IMR-90 (cell line): Measurements from ENCODE around the gene MAP3K5. TPM values are rescaled to one million over a fixed set of nuclear protein-coding genes. Genes with fewer than 3 reads are reported as not detected.

Experiments
- ATAC-seq: fragments of 200-7000 bp; cut with Tn5 transposase; 2 replicates; pipeline ENCODE4 v1.9.1; 2020; ENCODE audit warnings: low read depth, mild to moderate bottlenecking, moderate library complexity
- BruUV-seq: library from RNA; stranded (reverse); fragments of 400-500 nt; replicated peaks from 2 replicates; lab custom pipeline; 2021; lab: Mats Ljungman, UMichigan
- CTCF ChIA-PET: fragments of 300-600 bp; formaldehyde crosslinking; extraction: SDS; loops from one replicate; lab custom pipeline; 2021; ENCODE audit warnings: antibody characterized with exemption; lab: Yijun Ruan, JAX
- POLR2A ChIA-PET: fragments of 300-600 bp; sonication (Branson Sonifier 250); formaldehyde crosslinking; loops from one replicate; lab custom pipeline; 2022; ENCODE audit warnings: antibody characterized with exemption; ENCODE audit not compliant: unreplicated experiment; lab: Charles Lee
- DNase-seq: peaks from one replicate; pipeline ENCODE4 v3.0.0; 2013
- H2AFZ ChIP-seq: replicated peaks from 2 replicates; pipeline ENCODE3; 2013; ENCODE audit warnings: low read length, mild to moderate bottlenecking; ENCODE audit not compliant: poor library complexity
- H2AK5ac ChIP-seq: 2 replicates; pipeline ENCODE4 v1.6.1; 2013; ENCODE audit warnings: low read depth, low read length, inconsistent platforms
- H2AK9ac ChIP-seq: replicated peaks from 2 replicates; pipeline ENCODE3; 2013; ENCODE audit warnings: mild to moderate bottlenecking, low read depth, low read length, moderate library complexity; ENCODE audit not compliant: poor library complexity
- H2BK120ac ChIP-seq: 2 replicates; pipeline ENCODE4 v1.6.1; 2013; ENCODE audit warnings: low read depth, low read length, inconsistent platforms
- H2BK15ac ChIP-seq: 3 replicates; pipeline ENCODE4 v1.6.1; 2013; ENCODE audit warnings: low read depth, low read length, inconsistent platforms
- H2BK20ac ChIP-seq: 2 replicates; pipeline ENCODE4 v1.6.1; 2013; ENCODE audit warnings: low read depth, mild to moderate bottlenecking, inconsistent platforms, low read length, moderate library complexity
- H2BK5ac ChIP-seq: 2 replicates; pipeline ENCODE4 v1.6.1; 2013; ENCODE audit warnings: mild to moderate bottlenecking, low read depth, low read length, inconsistent platforms; ENCODE audit not compliant: poor library complexity, severe bottlenecking
- H3K14ac ChIP-seq: replicated peaks from 2 replicates; pipeline ENCODE4 v1.6.1; 2013; ENCODE audit warnings: low read depth, low read length, inconsistent platforms
- H3K18ac ChIP-seq: 2 replicates; pipeline ENCODE4 v1.6.1; 2013; ENCODE audit warnings: low read depth, low read length, control low read depth
- H3K23ac ChIP-seq: 2 replicates; pipeline ENCODE4 v1.6.1; 2013; ENCODE audit warnings: low read depth, low read length, inconsistent platforms
- H3K27ac ChIP-seq: 2 replicates; pipeline ENCODE4 v1.5.1; 2013; ENCODE audit warnings: mild to moderate bottlenecking, control low read depth, low read length; ENCODE audit not compliant: insufficient read depth
- H3K27me3 ChIP-seq: 2 replicates; pipeline ENCODE4 v1.6.1; 2013; ENCODE audit warnings: low read length; ENCODE audit not compliant: control insufficient read depth, insufficient read depth
- H3K36me3 ChIP-seq: 2 replicates; pipeline ENCODE4 v1.6.1; 2013; ENCODE audit warnings: low read length, mixed read lengths; ENCODE audit not compliant: control insufficient read depth, insufficient read depth
- H3K4ac ChIP-seq: 2 replicates; pipeline ENCODE4 v1.6.1; 2013; ENCODE audit warnings: low read depth, low read length, inconsistent platforms
- H3K4me1 ChIP-seq: 2 replicates; pipeline ENCODE4 v1.6.1; 2013; ENCODE audit warnings: low read length, mixed read lengths; ENCODE audit not compliant: control insufficient read depth, insufficient read depth
- H3K4me2 ChIP-seq: 2 replicates; pipeline ENCODE4 v1.6.1; 2013; ENCODE audit warnings: low read depth, mild to moderate bottlenecking, control low read depth, low read length, moderate library complexity
- H3K4me3 ChIP-seq: 2 replicates; pipeline ENCODE4 v1.5.1; 2013; ENCODE audit warnings: low read depth, mild to moderate bottlenecking, control low read depth, low read length, moderate library complexity; ENCODE audit not compliant: insufficient read depth
- H3K56ac ChIP-seq: 2 replicates; pipeline ENCODE4 v1.6.1; 2013; ENCODE audit warnings: low read length, inconsistent platforms; ENCODE audit not compliant: insufficient read depth; ENCODE audit errors: extremely low read depth
- H3K79me1 ChIP-seq, 2 experiments: 2 replicates each; pipeline ENCODE4 v1.6.1; 2013; ENCODE audit warnings: low read length in 2 of 2, inconsistent platforms in 1 of 2, low read depth in 1 of 2
- H3K9ac ChIP-seq: 2 replicates; pipeline ENCODE4 v1.6.1; 2013; ENCODE audit warnings: low read depth, low read length, control low read depth
- H3K9me1 ChIP-seq: 2 replicates; pipeline ENCODE4 v1.6.1; 2013; ENCODE audit warnings: low read length, inconsistent platforms; ENCODE audit not compliant: insufficient read depth
- H3K9me3 ChIP-seq: 2 replicates; pipeline ENCODE4 v1.6.1; 2013; ENCODE audit warnings: low read length; ENCODE audit not compliant: control insufficient read depth, insufficient read depth
- H4K20me1 ChIP-seq: 2 replicates; pipeline ENCODE4 v1.6.1; 2013; ENCODE audit warnings: low read length, inconsistent platforms; ENCODE audit not compliant: insufficient read depth
- H4K5ac ChIP-seq: 2 replicates; pipeline ENCODE4 v1.6.1; 2013; ENCODE audit warnings: mild to moderate bottlenecking, low read depth, low read length, control low read depth
- H4K8ac ChIP-seq, 2 experiments: 2 replicates each; pipeline ENCODE4 v1.6.1; 2013; ENCODE audit warnings: low read depth in 2 of 2, low read length in 2 of 2, control low read depth in 1 of 2, inconsistent platforms in 1 of 2
- H4K91ac ChIP-seq: 2 replicates; pipeline ENCODE4 v1.6.1; 2013; ENCODE audit warnings: low read depth, low read length, inconsistent platforms; ENCODE audit not compliant: insufficient read depth
- BHLHE40 ChIP-seq: fragments of 150-350 bp; IDR thresholded peaks from 2 replicates; pipeline ENCODE4 v1.6.1; 2016; ENCODE audit warnings: mild to moderate bottlenecking, low read depth, low read length
- CEBPB ChIP-seq: IDR thresholded peaks from 2 replicates; pipeline ENCODE4 v1.6.1; 2012; ENCODE audit warnings: low read depth, low read length, improper control_type of control experiment
- CHD1 ChIP-seq: IDR thresholded peaks from 2 replicates; pipeline ENCODE4 v1.6.1; 2012; ENCODE audit warnings: low read depth, low read length, improper control_type of control experiment
- ELK1 ChIP-seq: fragments of 150-350 bp; IDR thresholded peaks from 2 replicates; pipeline ENCODE4 v1.6.1; 2016; ENCODE audit warnings: low read depth, mild to moderate bottlenecking, low read length, moderate library complexity, borderline replicate concordance
- FOS ChIP-seq: fragments of 150-350 bp; IDR thresholded peaks from 2 replicates; pipeline ENCODE4 v1.6.1; 2016; ENCODE audit warnings: low read depth, low read length
- MAFK ChIP-seq: IDR thresholded peaks from 2 replicates; pipeline ENCODE4 v1.6.1; 2012; ENCODE audit warnings: low read depth, low read length, improper control_type of control experiment
- MAZ ChIP-seq: IDR thresholded peaks from 2 replicates; pipeline ENCODE4 v1.6.1; 2012; ENCODE audit warnings: low read depth, mild to moderate bottlenecking, low read length, improper control_type of control experiment, moderate library complexity, borderline replicate concordance
- MXI1 ChIP-seq: IDR thresholded peaks from 2 replicates; pipeline ENCODE4 v1.6.1; 2012; ENCODE audit warnings: low read depth, mild to moderate bottlenecking, low read length, moderate library complexity, borderline replicate concordance
- NFE2L2 ChIP-seq: fragments of 150-350 bp; IDR thresholded peaks from 2 replicates; pipeline ENCODE4 v1.6.1; 2016; ENCODE audit warnings: low read depth, mild to moderate bottlenecking, low read length
- POLR2A ChIP-seq: IDR thresholded peaks from 2 replicates; pipeline ENCODE4 v1.6.1; 2012; ENCODE audit warnings: mild to moderate bottlenecking, low read depth, low read length
- RAD21 ChIP-seq: IDR thresholded peaks from 2 replicates; pipeline ENCODE4 v1.6.1; 2012; ENCODE audit warnings: low read length, improper control_type of control experiment
- RCOR1 ChIP-seq: IDR thresholded peaks from 2 replicates; pipeline ENCODE4 v1.6.1; 2012; ENCODE audit warnings: mild to moderate bottlenecking, low read length, improper control_type of control experiment; ENCODE audit not compliant: insufficient replicate concordance
- RFX5 ChIP-seq: IDR thresholded peaks from 2 replicates; pipeline ENCODE4 v1.8.0; 2012; ENCODE audit warnings: low read depth, mild to moderate bottlenecking, low read length, moderate library complexity
- SMC3 ChIP-seq: fragments of 150-350 bp; IDR thresholded peaks from 2 replicates; pipeline ENCODE4 v1.6.1; 2016; ENCODE audit warnings: low read depth, mild to moderate bottlenecking, antibody characterized with exemption, low read length, moderate library complexity
- WGBS, 2 experiments: methylation state at CpG; one replicate each; pipeline versions ENCODE4 v1.1.5 to v1.1.7; 2013; ENCODE audit warnings: missing lambda C conversion rate in 2 of 2; ENCODE audit not compliant: insufficient read length in 1 of 2; ENCODE audit errors: extremely low coverage in 2 of 2; 5-methylcytosine and 5-hydroxymethylcytosine counted together
- dilution Hi-C: fragments of 300-500 bp; cut with HindIII; formaldehyde crosslinking; loops from one replicate; pipeline ENCODE4 v1.14.3; 2018; ENCODE audit warnings: low sequenced_read_pairs; ENCODE audit not compliant: unreplicated experiment
- in situ Hi-C: fragments of 300-500 bp; cut with MboI; formaldehyde crosslinking; loops from 3 replicates; pipeline ENCODE4 v1.14.3; 2019; ENCODE audit warnings: low sequenced_read_pairs, inconsistent platforms, mixed read lengths
- intact Hi-C: fragments of 100-400 bp; cut with micrococcal nuclease; formaldehyde crosslinking; loops from 2 replicates; pipeline ENCODE4 v1.10.0; 2022
- polyA plus RNA-seq, 3 experiments: library from polyadenylated mRNA; depleted of rRNA; stranded (reverse); fragments of >200 nt; gene quantifications; 2 replicates each; pipeline ENCODE4 v1.2.3, GENCODE V29; 2012; ENCODE audit warnings: low replicate concordance in 1 of 3
- total RNA-seq: library from RNA; depleted of rRNA; stranded (reverse); fragments of >200 nt; gene quantifications from 2 replicates; pipeline ENCODE4 v1.2.3, GENCODE V29; 2012
- TF ChIP-seq, protein P1 (sequence below): fragments of 150-350 bp; IDR thresholded peaks from 2 replicates; pipeline ENCODE4 v1.6.1; 2017; ENCODE audit warnings: mild to moderate bottlenecking, antibody characterized with exemption, low read length, low read depth
- TF ChIP-seq, protein P2 (sequence below): conservative IDR thresholded peaks from 2 replicates; pipeline ENCODE4 v1.5.1; 2012; ENCODE audit warnings: mild to moderate bottlenecking, low read depth, low read length, improper control_type of control experiment

Gene MAP3K5
- total and polyA plus RNA-seq, 2 of the 4 experiments (the other 2 are of a cell fraction): 5.4 to 17.6 TPM

DNA sequence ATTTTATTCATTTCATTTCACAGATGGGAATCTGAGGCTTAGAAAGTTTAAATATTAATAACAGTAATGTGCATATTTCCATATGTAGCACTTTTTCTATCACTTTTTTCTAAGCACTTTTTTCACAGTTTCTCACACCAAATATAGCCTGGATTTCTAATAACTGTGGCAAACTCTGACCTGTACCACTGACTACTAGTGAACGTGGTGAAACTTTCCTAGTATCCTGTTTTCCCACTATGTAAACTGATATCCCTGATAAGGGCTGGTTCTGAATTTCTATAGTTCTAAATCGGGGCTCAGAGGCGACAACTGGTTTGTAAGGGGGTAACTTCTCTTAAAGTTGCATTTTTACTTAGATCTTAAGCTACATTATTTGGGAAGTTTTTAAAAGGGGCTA lies 274.7 kb downstream of the MAP3K5 start:
- H3K4me1 ChIP-seq: no peaks in the 10 kb centered on the region
- no peaks in the 10 kb centered on the region for H3K36me3 ChIP-seq
- H3K27ac ChIP-seq: no peak overlapping the region
- no peak overlapping the region for H2AFZ ChIP-seq
- H4K20me1 ChIP-seq: no peaks in the 10 kb centered on the region
- in situ Hi-C loops: no loop called here
- no peak overlapping the region for H2AK9ac ChIP-seq
- DNase-seq (no peak), ATAC-seq (no peak)
- no peaks in the 10 kb centered on the region for H3K9me3 ChIP-seq
- BruUV-seq: no TSS peak
- no peak overlapping the region for H3K14ac ChIP-seq
- no peak overlapping the region for H4K5ac ChIP-seq
- CTCF ChIA-PET: no interaction called here
- H2AK5ac ChIP-seq: no peak overlapping the region
- H3K27me3 ChIP-seq: peaks cover 18% of the 10 kb centered on the region
- no peak overlapping the region for H4K91ac ChIP-seq
- H2BK120ac ChIP-seq: no peak overlapping the region
- intact Hi-C loops: no loop called here
- no peak overlapping the region for H2BK5ac ChIP-seq
- no peaks in the 10 kb centered on the region for H3K79me1 ChIP-seq
- H3K23ac ChIP-seq: no peak overlapping the region
- WGBS, 2 experiments: no CpG with 5 or more reads among the region's 3 CpGs
- POLR2A ChIA-PET: no interaction called here
- no peaks in the 10 kb centered on the region for H3K9me1 ChIP-seq
- H3K4me3 ChIP-seq: no peak overlapping the region
- H2BK15ac ChIP-seq: no peak overlapping the region
- H3K4me2 ChIP-seq: no peak overlapping the region
- dilution Hi-C loops: no loop called here
- H4K8ac ChIP-seq: no peak overlapping the region
- TF ChIP-seq RFX5 (no peak), MAZ (no peak), SMC3 (no peak), BHLHE40 (no peak), CHD1 (no peak), MXI1 (no peak), CEBPB (no peak), RAD21 (no peak), RCOR1 (no peak), NFE2L2 (no peak), MAFK (no peak), ELK1 (no peak), FOS (no peak), POLR2A (no peak)
- TF ChIP-seq, protein P1, sequence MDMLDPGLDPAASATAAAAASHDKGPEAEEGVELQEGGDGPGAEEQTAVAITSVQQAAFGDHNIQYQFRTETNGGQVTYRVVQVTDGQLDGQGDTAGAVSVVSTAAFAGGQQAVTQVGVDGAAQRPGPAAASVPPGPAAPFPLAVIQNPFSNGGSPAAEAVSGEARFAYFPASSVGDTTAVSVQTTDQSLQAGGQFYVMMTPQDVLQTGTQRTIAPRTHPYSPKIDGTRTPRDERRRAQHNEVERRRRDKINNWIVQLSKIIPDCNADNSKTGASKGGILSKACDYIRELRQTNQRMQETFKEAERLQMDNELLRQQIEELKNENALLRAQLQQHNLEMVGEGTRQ: no peak
- TF ChIP-seq, protein P2, sequence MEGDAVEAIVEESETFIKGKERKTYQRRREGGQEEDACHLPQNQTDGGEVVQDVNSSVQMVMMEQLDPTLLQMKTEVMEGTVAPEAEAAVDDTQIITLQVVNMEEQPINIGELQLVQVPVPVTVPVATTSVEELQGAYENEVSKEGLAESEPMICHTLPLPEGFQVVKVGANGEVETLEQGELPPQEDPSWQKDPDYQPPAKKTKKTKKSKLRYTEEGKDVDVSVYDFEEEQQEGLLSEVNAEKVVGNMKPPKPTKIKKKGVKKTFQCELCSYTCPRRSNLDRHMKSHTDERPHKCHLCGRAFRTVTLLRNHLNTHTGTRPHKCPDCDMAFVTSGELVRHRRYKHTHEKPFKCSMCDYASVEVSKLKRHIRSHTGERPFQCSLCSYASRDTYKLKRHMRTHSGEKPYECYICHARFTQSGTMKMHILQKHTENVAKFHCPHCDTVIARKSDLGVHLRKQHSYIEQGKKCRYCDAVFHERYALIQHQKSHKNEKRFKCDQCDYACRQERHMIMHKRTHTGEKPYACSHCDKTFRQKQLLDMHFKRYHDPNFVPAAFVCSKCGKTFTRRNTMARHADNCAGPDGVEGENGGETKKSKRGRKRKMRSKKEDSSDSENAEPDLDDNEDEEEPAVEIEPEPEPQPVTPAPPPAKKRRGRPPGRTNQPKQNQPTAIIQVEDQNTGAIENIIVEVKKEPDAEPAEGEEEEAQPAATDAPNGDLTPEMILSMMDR: no peak
- no peak overlapping the region for H3K56ac ChIP-seq
- H3K18ac ChIP-seq: no peak overlapping the region
- no peak overlapping the region for H3K9ac ChIP-seq
- H3K4ac ChIP-seq: no peak overlapping the region
- no peak overlapping the region for H2BK20ac ChIP-seq
